ENCODE measurements around the gene GOLGA6L7.
"Not testable (repeated sequence)": the region's sequence is repeated elsewhere in the genome, so short reads cannot be mapped to it uniquely, and the experiment has no call there.

Gene GOLGA6L7, protein sequence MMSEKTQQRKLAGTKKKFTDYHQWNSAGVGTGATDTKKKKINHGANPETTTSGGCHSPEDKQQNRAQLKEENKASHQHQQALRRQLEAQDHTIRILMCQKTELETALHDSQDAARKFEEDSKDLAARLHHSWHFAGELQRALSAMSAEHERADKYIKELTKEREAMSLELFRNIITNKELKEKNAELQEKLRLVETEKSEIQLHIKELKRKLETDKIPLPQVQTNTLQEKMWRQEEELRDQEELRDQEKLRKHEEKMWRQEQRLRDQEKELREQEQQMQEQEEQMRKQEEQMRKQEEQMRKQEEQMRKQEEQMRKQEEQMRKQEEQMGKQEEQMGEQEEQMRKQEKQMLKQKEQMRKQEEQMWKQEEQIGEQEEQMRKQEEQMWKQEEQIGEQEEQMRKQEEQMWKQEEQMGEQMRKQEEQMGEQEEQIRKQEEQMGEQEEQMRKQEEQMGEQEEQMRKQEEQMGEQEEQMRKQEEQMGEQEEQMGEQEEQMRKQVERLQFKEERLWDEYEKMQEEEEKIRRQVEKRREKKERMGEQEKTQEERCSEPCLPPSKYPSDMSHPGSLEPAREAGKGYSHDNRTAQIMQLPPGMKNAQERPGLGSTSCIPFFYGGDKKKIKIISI

DNA sequence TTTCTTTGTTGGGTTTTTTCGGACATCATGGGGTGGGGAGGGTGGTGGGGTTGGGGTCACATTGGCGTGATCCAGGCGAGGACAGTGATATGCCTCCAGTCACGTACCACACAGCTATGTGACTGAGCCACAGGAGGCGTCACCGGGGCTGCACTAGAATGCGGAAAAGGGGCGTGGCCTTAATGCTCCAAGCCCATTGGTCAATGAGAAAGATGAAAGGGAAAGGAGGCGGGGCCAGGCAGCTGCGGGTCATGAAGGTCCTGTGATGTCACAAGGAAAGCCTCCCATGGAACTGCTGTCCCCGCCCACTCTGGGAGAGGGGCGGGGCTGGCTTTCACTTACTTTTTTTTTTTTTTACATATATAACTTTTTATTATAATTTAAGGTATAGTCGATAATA lies at the start of gene GOLGA6L7:
GOLGA6L7 (minus strand) TSS at position 124 of the 400 bp plus-strand sequence; CDS start at position 29, 95 bp downstream.
- DNase-seq: not testable (repeated sequence)

DNA sequence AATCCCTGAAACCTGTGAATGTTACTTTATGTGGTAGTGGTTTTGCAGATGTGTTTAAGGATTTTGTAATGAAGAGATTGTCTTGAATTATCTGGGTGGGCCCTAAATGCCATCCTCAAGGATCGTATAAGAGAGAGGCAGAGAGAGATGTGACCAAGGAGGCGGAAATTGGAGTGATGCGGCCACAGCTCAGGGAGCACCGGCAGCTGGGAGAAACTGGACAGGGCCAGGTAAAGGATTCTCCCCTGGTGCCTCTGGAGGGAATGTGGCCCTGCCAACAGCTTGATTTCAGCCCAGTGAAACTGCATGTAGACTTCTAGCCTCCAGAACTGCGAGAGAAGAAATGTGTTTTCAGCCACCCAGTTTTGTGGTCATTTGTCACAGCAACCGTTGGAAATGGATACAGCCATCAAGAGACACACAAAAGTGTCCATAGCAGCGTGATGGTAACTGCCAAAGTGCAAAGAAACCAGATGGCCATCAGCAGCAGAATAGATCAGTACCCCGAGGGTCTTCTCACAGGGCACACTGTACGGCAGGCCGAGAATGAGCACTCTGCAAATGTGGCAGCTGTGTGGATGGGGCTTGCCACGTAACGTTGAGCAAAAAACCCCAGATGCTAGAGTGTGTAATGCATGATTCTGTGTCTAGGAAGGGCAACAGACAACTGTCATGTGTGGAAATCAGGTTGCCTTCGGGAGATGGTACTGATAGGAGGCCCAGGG lies 49.6 kb upstream of the GOLGA6L7 start:
- no peak for DNase-seq

GRCh38 chr15:28896951-28897350 lies 48.5 kb upstream of the GOLGA6L7 start:
- no peak for DNase-seq

GRCh38 chr15:28895566-28895965 lies 47.1 kb upstream of the GOLGA6L7 start:
- no peak for DNase-seq

GRCh38 chr15:28895146-28895545 lies 46.7 kb upstream of the GOLGA6L7 start:
- no peak for DNase-seq

GRCh38 chr15:28894631-28895030 lies 46.2 kb upstream of the GOLGA6L7 start:
- no peak for DNase-seq

- no peak for DNase-seq
These were observed 44.6 kb upstream of the GOLGA6L7 start for GRCh38 chr15:28892789-28893610.

DNA sequence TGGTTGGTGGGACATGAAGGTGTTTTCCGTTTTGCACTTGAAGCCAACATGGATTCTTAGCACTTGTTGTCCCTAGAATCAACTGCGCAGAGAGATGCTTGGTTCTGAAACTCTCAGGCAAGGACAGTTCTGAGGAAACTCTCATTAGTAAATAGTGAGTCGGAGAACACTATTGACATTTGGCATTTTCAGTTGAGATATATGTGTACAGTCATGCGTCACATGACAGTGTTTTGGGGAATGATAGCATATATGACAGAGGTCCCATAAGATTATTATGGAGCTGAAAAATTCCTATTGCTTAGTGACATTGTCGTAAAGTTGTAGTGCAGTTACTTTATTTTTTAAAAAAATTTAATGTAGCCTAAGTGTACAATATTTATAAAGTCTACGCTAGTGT lies 43.1 kb upstream of the GOLGA6L7 start:
- DNase-seq: no peak

DNA sequence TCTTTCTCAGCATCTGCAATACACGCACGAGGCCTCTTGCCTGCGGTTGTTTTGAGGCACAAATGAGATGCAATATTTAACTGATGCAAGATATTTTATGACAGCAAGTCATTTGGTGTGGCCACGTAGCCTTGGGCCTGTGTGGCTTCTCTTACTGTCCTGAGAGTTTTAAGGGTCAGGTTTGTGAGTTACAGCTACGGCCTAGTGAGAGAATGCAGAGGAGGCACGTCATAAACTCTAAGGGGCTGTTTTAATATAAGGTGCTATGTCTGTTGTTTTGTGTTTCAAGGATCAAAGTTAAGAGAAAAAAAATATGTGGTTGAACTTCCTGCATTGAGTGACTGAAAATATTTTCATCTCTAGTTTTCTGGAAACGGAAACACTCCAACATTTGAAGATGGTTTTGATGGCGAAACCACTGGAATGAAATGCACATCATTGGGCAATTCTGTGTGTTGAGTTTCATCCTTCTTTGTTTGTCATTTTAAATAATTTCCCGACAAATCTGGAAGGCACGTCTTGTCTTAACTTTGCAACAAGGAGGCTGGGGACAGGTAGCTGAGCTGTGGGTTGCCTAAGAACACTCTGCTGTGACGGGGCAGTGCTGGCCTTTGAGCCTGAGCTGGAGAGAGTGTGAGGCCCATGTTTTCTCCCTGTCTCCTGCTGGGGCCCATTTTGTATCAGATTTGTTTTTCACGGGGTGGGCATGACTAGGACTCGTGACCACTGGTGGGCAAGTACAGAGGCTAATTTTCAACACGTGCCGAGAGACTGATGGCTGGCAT lies 42.5 kb upstream of the GOLGA6L7 start:
- DNase-seq: no peak

DNA sequence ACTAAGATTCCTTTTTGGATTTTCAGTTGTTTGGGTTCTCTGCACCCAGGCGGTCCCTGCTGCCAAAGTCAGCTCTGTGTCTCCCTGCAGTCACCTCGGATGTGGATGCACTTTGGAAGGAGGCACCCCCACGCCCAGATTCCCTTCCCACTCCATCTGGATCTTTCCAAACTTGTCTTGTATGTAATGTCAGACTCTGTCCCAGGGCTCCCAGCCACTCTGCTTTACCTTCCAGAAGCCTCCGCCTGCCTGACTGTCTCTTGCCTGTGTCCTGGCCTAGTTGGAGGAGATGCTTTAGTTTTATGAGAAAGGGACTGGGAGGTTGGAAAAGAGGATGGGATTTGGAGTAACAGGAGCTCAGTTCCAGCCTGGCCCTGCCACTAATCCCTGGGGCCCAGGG lies 41.8 kb upstream of the GOLGA6L7 start:
- DNase-seq: not testable (repeated sequence)

- DNase-seq: not testable (repeated sequence)
These were observed 41.4 kb upstream of the GOLGA6L7 start for GRCh38 chr15:28889871-28890270.

DNA sequence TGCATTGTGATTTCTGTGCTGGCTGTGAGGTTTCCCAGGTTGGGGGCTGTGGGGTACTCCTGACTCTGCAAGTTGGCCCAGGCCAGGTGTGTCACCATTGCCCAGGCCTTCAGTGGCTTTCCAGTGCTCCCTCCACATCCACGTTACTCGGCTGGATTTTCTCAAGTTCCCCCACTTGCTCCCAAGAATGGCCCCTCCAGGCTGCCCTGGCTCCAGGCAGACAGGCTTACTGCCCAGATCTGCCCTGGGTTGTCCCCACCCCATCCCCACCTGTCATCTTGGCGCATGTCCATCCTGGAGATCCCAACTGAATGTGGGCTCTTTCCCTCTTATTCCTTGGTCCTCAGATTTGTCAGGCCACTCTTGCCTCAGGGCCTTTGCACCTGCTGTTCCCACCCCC lies 40.9 kb upstream of the GOLGA6L7 start:
- DNase-seq: no peak

DNA sequence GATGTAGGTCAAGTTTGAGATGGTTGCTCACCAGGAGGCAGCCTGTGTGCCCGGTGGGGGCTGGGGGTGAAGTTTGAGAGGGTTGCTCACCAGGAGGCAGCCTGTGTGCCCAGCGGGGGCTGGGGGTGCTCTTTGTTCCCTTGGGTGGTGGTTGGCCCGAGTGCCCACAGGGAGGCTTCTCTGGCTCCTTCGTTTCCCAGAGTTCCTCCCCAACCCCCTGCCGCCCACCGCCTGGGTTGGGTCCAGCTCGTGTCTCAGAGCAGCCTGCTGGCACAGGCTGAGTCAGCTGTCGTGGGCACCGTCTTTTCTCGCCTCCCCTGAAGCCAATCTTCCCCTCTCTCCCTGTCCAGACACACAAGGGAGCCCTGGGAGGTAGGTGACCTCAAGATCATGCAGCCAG lies 40.5 kb upstream of the GOLGA6L7 start:
- no peak for DNase-seq

DNA sequence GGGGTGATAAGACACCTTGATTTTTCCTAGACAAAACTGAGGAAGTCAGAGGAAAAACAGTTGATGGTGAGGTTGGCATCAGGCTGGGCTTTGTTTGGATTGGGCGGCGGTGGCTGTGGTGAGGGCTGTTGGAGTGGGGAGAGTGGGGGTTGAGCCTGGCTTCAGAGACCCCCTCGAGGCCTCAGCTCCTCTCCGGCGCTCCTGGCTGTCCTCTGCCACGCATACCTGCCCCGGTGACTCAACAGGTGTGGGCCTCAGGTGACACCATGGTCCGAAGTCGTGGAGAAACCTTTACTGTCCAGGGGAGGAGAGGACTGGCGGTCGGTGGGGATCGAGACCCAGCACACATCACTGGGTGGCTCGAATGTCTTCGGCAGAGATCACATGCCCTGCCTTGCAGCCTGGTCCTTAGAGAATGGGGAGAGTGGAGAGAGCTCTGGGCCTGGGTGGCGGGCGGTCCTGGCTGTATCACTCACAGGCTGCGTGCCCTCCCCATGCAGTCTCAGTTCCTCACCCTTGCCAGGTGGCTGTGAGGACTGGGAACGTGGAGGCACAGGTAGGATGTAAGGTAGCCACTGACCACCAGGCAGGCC lies 40.0 kb upstream of the GOLGA6L7 start:
- no peak for DNase-seq

- no peak for DNase-seq
These were observed 39.1 kb upstream of the GOLGA6L7 start for GRCh38 chr15:28887339-28888174.

- no peak for DNase-seq
These were observed 38.2 kb upstream of the GOLGA6L7 start for GRCh38 chr15:28886431-28887338.

- DNase-seq: peak; percentile 2
These were observed 37.4 kb upstream of the GOLGA6L7 start, which contains the start of gene APBA2 for GRCh38 chr15:28885630-28886430. Gene APBA2, plus strand, starts transcription at chr15:28885974. Its CDS starts 167,911 bp downstream, at chr15:29053885.

DNA sequence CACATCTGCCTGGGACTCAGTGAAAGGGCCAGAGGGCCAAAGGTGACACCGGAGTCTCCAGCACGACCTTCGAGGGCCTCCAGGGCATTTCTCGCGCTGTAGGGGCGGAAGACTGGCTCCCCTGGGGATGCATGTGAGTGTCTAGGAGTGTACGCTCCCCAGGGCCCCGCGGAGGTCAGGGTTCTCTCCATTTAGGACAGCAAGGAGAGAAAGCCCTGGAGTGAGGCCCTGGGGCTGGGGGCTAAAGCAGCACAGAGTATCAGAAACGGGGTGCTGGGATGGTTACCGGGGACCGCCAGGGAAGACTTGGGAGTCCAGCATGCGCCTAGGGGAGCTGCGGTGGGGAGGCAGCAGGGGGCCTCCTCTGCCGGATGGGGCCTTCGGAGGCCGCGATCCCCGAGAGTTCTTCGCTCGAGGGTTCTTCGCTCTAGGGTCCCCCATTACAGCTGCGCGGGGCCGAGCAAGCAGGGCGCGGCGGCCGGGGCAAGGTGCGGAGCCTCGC lies 36.7 kb upstream of the GOLGA6L7 start:
- DNase-seq: no peak

All from NCI-H146 (cell line).